Measurements from ENCODE around the gene CHID1. TPM values are rescaled to one million over a fixed set of nuclear protein-coding genes. Genes with fewer than 3 reads are reported as not detected.

Gene CHID1
- total RNA-seq, 1 donor = 48.9 TPM

DNA sequence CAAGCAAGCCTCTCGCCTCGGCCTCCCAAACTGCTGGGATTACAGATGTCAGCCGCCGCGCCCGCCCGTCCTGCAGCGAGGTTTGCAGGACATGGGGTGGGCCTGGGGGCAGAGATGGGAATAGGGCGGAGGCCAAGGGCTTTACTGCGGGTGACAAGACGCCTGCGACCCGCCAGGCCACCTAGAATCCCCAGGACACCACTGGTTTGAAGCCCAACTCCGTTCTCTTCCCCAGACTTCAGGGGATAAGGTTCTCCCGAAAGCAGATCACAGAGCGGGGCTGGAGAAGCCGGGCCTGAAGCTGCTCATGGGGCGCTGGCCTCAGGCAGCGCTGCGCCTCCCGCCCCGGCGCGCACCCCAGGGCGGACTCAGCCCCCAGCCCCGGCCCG lies 68.6 kb downstream of the CHID1 start:
- Histone ChIP-seq H3K9me3 (ENCODE audit: low read depth, low read length) (no peaks in the 10 kb centered on the region), H3K36me3 (ENCODE audit: insufficient read depth, low read length) (peaks cover 42% of the 10 kb centered on the region), H3K4me3 (ENCODE audit: insufficient read depth, low read length) (peak overlapping the region; percentile 97), H3K27ac (ENCODE audit: low read depth, low read length) (peak overlapping the region; percentile 85), H2AFZ (ENCODE audit: low read length) (no peak overlapping the region), H3K79me2 (ENCODE audit: insufficient read depth, low read length) (peaks cover 84% of the 10 kb centered on the region), H4K20me1 (ENCODE audit: insufficient read depth, low read length) (peaks cover 49% of the 10 kb centered on the region), H3K4me2 (ENCODE audit: insufficient read depth, low read length) (peak overlapping the region; percentile 96), H3K27me3 (ENCODE audit: insufficient read depth, low read length) (no peaks in the 10 kb centered on the region), H3K4me1 (ENCODE audit: insufficient read depth, low read length) (peaks cover 33% of the 10 kb centered on the region)
- TF ChIP-seq, protein P1, sequence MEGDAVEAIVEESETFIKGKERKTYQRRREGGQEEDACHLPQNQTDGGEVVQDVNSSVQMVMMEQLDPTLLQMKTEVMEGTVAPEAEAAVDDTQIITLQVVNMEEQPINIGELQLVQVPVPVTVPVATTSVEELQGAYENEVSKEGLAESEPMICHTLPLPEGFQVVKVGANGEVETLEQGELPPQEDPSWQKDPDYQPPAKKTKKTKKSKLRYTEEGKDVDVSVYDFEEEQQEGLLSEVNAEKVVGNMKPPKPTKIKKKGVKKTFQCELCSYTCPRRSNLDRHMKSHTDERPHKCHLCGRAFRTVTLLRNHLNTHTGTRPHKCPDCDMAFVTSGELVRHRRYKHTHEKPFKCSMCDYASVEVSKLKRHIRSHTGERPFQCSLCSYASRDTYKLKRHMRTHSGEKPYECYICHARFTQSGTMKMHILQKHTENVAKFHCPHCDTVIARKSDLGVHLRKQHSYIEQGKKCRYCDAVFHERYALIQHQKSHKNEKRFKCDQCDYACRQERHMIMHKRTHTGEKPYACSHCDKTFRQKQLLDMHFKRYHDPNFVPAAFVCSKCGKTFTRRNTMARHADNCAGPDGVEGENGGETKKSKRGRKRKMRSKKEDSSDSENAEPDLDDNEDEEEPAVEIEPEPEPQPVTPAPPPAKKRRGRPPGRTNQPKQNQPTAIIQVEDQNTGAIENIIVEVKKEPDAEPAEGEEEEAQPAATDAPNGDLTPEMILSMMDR (IDR thresholded peaks at IDR 0.05; ENCODE audit: extremely low read depth, low read depth, low read length) = no peak
- DNase-seq (ENCODE audit: insufficient read length, low spot score, missing footprints) = no peak

DNA sequence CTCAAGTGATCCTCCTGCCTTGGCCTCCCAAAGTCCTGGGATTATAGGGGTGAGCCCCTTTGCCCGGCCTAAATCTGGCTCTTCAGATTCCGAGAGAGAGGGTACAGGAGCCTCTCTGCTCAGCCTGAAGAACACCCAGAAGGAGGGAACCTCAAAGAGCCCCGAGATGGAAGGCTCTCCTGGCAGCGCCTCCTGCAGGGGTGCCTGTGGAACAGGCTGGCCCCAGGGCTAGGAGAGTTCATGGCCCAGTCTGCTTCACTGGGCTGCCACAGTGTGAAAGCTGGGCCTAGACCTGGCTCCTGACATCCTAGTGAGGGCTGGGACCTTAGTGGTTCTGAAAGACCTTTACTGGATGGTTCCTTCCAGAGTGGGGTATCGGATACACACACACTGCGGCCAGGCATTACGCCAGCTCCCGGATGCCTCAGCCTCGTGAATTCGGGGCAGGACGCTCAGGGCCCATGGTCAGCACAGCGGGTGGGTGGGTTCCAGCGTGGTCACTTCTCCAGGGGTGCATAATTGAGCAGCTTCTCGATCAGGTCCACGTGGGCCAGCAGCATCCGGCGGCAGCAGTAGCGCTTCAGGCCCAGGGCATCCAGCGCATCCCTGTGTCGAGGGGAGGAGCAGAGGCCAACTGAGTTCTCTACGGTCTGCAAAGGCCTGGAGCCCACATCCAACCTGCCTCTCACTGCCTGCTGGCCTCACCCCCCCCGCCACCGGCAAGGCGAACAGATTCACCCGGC lies 70.6 kb downstream of the CHID1 start:
- peak overlapping the region; percentile 61 for H3K27ac ChIP-seq (ENCODE audit: low read depth, low read length)
- H3K4me2 ChIP-seq (ENCODE audit: insufficient read depth, low read length) = peak overlapping the region; percentile 96
- H3K36me3 ChIP-seq (ENCODE audit: insufficient read depth, low read length) = peaks cover 51% of the 10 kb centered on the region
- H3K27me3 ChIP-seq (ENCODE audit: insufficient read depth, low read length) = no peaks in the 10 kb centered on the region
- DNase-seq (ENCODE audit: insufficient read length, low spot score, missing footprints) = peak; percentile 94
- H3K4me1 ChIP-seq (ENCODE audit: insufficient read depth, low read length) = peaks cover 17% of the 10 kb centered on the region
- H2AFZ ChIP-seq (ENCODE audit: low read length) = no peak overlapping the region
- H3K4me3 ChIP-seq (ENCODE audit: insufficient read depth, low read length) = peak overlapping the region; percentile 97
- H3K79me2 ChIP-seq (ENCODE audit: insufficient read depth, low read length) = peaks cover 78% of the 10 kb centered on the region
- peaks cover 54% of the 10 kb centered on the region for H4K20me1 ChIP-seq (ENCODE audit: insufficient read depth, low read length)
- TF ChIP-seq, protein P1 (IDR thresholded peaks at IDR 0.05; ENCODE audit: extremely low read depth, low read depth, low read length) = peak; percentile 51
- no peaks in the 10 kb centered on the region for H3K9me3 ChIP-seq (ENCODE audit: low read depth, low read length)

GRCh38 chr11:839280-839623 lies 71.4 kb downstream of the CHID1 start:
- Histone ChIP-seq H2AFZ (ENCODE audit: low read length) (no peak overlapping the region), H3K4me3 (ENCODE audit: insufficient read depth, low read length) (no peak overlapping the region), H3K27me3 (ENCODE audit: insufficient read depth, low read length) (no peaks in the 10 kb centered on the region), H3K36me3 (ENCODE audit: insufficient read depth, low read length) (peaks cover 51% of the 10 kb centered on the region), H4K20me1 (ENCODE audit: insufficient read depth, low read length) (peaks cover 56% of the 10 kb centered on the region), H3K4me1 (ENCODE audit: insufficient read depth, low read length) (peaks cover 20% of the 10 kb centered on the region), H3K4me2 (ENCODE audit: insufficient read depth, low read length) (no peak overlapping the region), H3K79me2 (ENCODE audit: insufficient read depth, low read length) (peaks cover 80% of the 10 kb centered on the region), H3K27ac (ENCODE audit: low read depth, low read length) (peak overlapping the region; percentile 37), H3K9me3 (ENCODE audit: low read depth, low read length) (no peaks in the 10 kb centered on the region)
- TF ChIP-seq, protein P1 (IDR thresholded peaks at IDR 0.05; ENCODE audit: extremely low read depth, low read depth, low read length) = no peak
- DNase-seq (ENCODE audit: insufficient read length, low spot score, missing footprints) = no peak

- H3K36me3 ChIP-seq (ENCODE audit: insufficient read depth, low read length) = peaks cover 51% of the 10 kb centered on the region
- H3K79me2 ChIP-seq (ENCODE audit: insufficient read depth, low read length) = peaks cover 83% of the 10 kb centered on the region
- no peak overlapping the region for H3K4me3 ChIP-seq (ENCODE audit: insufficient read depth, low read length)
- peaks cover 22% of the 10 kb centered on the region for H3K4me1 ChIP-seq (ENCODE audit: insufficient read depth, low read length)
- H3K9me3 ChIP-seq (ENCODE audit: low read depth, low read length) = no peaks in the 10 kb centered on the region
- no peak overlapping the region for H3K4me2 ChIP-seq (ENCODE audit: insufficient read depth, low read length)
- TF ChIP-seq, protein P1 (IDR thresholded peaks at IDR 0.05; ENCODE audit: extremely low read depth, low read depth, low read length) = peak; percentile 28
- no peak overlapping the region for H2AFZ ChIP-seq (ENCODE audit: low read length)
- H4K20me1 ChIP-seq (ENCODE audit: insufficient read depth, low read length) = peaks cover 60% of the 10 kb centered on the region
- DNase-seq (ENCODE audit: insufficient read length, low spot score, missing footprints) = peak; percentile 94
- H3K27me3 ChIP-seq (ENCODE audit: insufficient read depth, low read length) = no peaks in the 10 kb centered on the region
- H3K27ac ChIP-seq (ENCODE audit: low read depth, low read length) = peak overlapping the region; percentile 37
These were observed 72.0 kb downstream of the CHID1 start for GRCh38 chr11:838441-839279.

All from osteoblast (primary cell).